GM23338 (cell line): ENCODE measurements around the gene ATP10A. TPM values are rescaled to one million over a fixed set of nuclear protein-coding genes. Genes with fewer than 3 reads are reported as not detected.

Source experiments
- ATAC-seq: fragments of 200-7000 bp; cut with Tn5 transposase; 3 replicates; pipeline ENCODE4 v1.9.1; 2020
- DNase-seq: peaks from one replicate; pipeline ENCODE4 v3.0.0-alpha.2; 2015; ENCODE audit warnings: low spot score
- H2AFZ ChIP-seq: fragments of 200-600 bp; sonication (generic); 2 replicates; pipeline ENCODE4 v1.8.0; 2016; ENCODE audit warnings: antibody characterized with exemption, mild to moderate bottlenecking, moderate library complexity
- H3F3A ChIP-seq: fragments of 200-600 bp; sonication (generic); replicated peaks from 2 replicates; pipeline ENCODE4 v1.8.0; 2017; ENCODE audit warnings: antibody characterized with exemption, mixed run types, low read depth
- H3K27ac ChIP-seq: fragments of 200-600 bp; sonication (generic); 2 replicates; pipeline ENCODE4 v1.6.1; 2016; ENCODE audit warnings: low read depth
- H3K27me3 ChIP-seq: fragments of 200-600 bp; sonication (generic); 2 replicates; pipeline ENCODE4 v1.8.0; 2016; ENCODE audit warnings: mild to moderate bottlenecking, mixed run types, moderate library complexity; ENCODE audit not compliant: insufficient read depth
- H3K36me3 ChIP-seq: fragments of 200-600 bp; sonication (generic); 2 replicates; pipeline ENCODE4 v1.8.0; 2016; ENCODE audit warnings: mild to moderate bottlenecking; ENCODE audit not compliant: insufficient read depth
- H3K4me1 ChIP-seq: fragments of 200-600 bp; sonication (generic); 2 replicates; pipeline ENCODE4 v1.8.0; 2016; ENCODE audit warnings: mild to moderate bottlenecking, moderate library complexity; ENCODE audit not compliant: insufficient read depth
- H3K4me2 ChIP-seq: fragments of 200-600 bp; sonication (generic); 2 replicates; pipeline ENCODE4 v1.7.1; 2017; ENCODE audit warnings: mixed run types
- H3K4me3 ChIP-seq: fragments of 200-600 bp; sonication (generic); 2 replicates; pipeline ENCODE4 v1.6.1; 2016; ENCODE audit warnings: mixed run types
- H3K79me2 ChIP-seq: fragments of 200-600 bp; sonication (generic); replicated peaks from 2 replicates; pipeline ENCODE4 v1.8.0; 2017; ENCODE audit warnings: mild to moderate bottlenecking; ENCODE audit not compliant: insufficient read depth
- H3K9me2 ChIP-seq: fragments of 200-600 bp; sonication (generic); 2 replicates; pipeline ENCODE4 v1.8.0; 2017; ENCODE audit not compliant: insufficient read depth
- H4K20me1 ChIP-seq: fragments of 200-600 bp; sonication (generic); replicated peaks from 2 replicates; pipeline ENCODE4 v1.8.0; 2017; ENCODE audit warnings: mild to moderate bottlenecking; ENCODE audit not compliant: insufficient read depth
- H3K27ac Mint-ChIP-seq: 2 replicates; pipeline ENCODE4 v1.8.0; 2020; ENCODE audit warnings: inconsistent platforms, mild to moderate bottlenecking, moderate library complexity, mixed read lengths
- H3K27me3 Mint-ChIP-seq: 3 replicates; pipeline ENCODE4 v1.8.0; 2022; ENCODE audit warnings: low read depth, mild to moderate bottlenecking, moderate library complexity, mixed read lengths, inconsistent platforms; ENCODE audit not compliant: insufficient read depth, poor library complexity
- H3K36me3 Mint-ChIP-seq: 3 replicates; pipeline ENCODE4 v1.8.0; 2021; ENCODE audit warnings: low read depth, mild to moderate bottlenecking, inconsistent platforms, moderate library complexity, mixed read lengths
- H3K4me1 Mint-ChIP-seq: 3 replicates; pipeline ENCODE4 v1.8.0; 2020; ENCODE audit warnings: mild to moderate bottlenecking, inconsistent platforms, mixed read lengths
- H3K4me3 Mint-ChIP-seq: 3 replicates; pipeline ENCODE4 v1.8.0; 2021; ENCODE audit warnings: moderate library complexity, mild to moderate bottlenecking, inconsistent platforms, mixed read lengths
- H3K9me3 Mint-ChIP-seq: 3 replicates; pipeline ENCODE4 v1.8.0; 2020; ENCODE audit warnings: moderate library complexity, mild to moderate bottlenecking, inconsistent platforms, mixed read lengths
- CREB1 ChIP-seq: fragments of 250-450 bp; sonication (Bioruptor Pico); IDR thresholded peaks from 2 replicates; pipeline ENCODE4 v1.5.0; 2020; ENCODE audit warnings: low read depth, mild to moderate bottlenecking, moderate library complexity
- CTCF ChIP-seq, 2 experiments: fragments of 200-600 bp in 1 of 2; sonication (generic) in 1 of 2; conservative IDR thresholded peaks; 2 replicates each; pipeline versions ENCODE4 v1.5.1 to v1.6.1; 2016 to 2017; ENCODE audit warnings: antibody characterized with exemption in 2 of 2, low read depth in 2 of 2, mild to moderate bottlenecking in 2 of 2, moderate library complexity in 1 of 2
- ETS1 ChIP-seq: IDR thresholded peaks from 2 replicates; pipeline ENCODE4 v1.6.1; 2016; ENCODE audit warnings: antibody characterized with exemption
- EZH2 ChIP-seq: fragments of 200-600 bp; sonication (generic); IDR thresholded peaks from one replicate; pipeline ENCODE4 v1.8.0; 2017; ENCODE audit warnings: antibody characterized with exemption, mild to moderate bottlenecking, low read depth; ENCODE audit not compliant: unreplicated experiment
- EZH2phosphoT487 ChIP-seq: fragments of 200-600 bp; sonication (generic); IDR thresholded peaks from one replicate; pipeline ENCODE4 v1.8.1; 2018; ENCODE audit warnings: antibody characterized with exemption; ENCODE audit not compliant: unreplicated experiment
- JUNB ChIP-seq: IDR thresholded peaks from one replicate; pipeline ENCODE4 v1.6.1; 2016; ENCODE audit warnings: antibody characterized with exemption; ENCODE audit not compliant: unreplicated experiment
- NANOG ChIP-seq: IDR thresholded peaks from 2 replicates; pipeline ENCODE4 v1.6.1; 2016; ENCODE audit warnings: antibody characterized with exemption, borderline replicate concordance
- POLR2AphosphoS5 ChIP-seq: IDR thresholded peaks from 2 replicates; pipeline ENCODE4 v1.6.1; 2016; ENCODE audit warnings: antibody characterized with exemption, low read depth
- REST ChIP-seq: IDR thresholded peaks from one replicate; pipeline ENCODE4 v1.6.1; 2018; ENCODE audit warnings: antibody characterized with exemption; ENCODE audit not compliant: unreplicated experiment
- STAT1 ChIP-seq: IDR thresholded peaks from one replicate; pipeline ENCODE4 v1.6.1; 2016; ENCODE audit warnings: antibody characterized with exemption; ENCODE audit not compliant: unreplicated experiment
- ZNF114 ChIP-seq: fragments of 250-450 bp; sonication (Bioruptor Pico); IDR thresholded peaks from 2 replicates; pipeline ENCODE4 v1.5.0; 2020; ENCODE audit warnings: mild to moderate bottlenecking, moderate library complexity
- ZNF331 ChIP-seq: fragments of 250-450 bp; sonication (Bioruptor Pico); IDR thresholded peaks from 2 replicates; pipeline ENCODE4 v1.5.0; 2020; ENCODE audit warnings: low read depth, mild to moderate bottlenecking, moderate library complexity
- ZNF462 ChIP-seq: fragments of 250-450 bp; sonication (Bioruptor Pico); IDR thresholded peaks from 2 replicates; pipeline ENCODE4 v1.5.0; 2020; ENCODE audit warnings: mild to moderate bottlenecking, moderate library complexity
- polyA plus RNA-seq: library from polyadenylated mRNA; unstranded; fragments of >200 nt; fragmentation: Nextera tagmentation; extraction: Ambion mirVana; gene quantifications from 2 replicates; pipeline ENCODE4 v1.2.1, GENCODE V29; 2016
- total RNA-seq: library from RNA; depleted of rRNA; stranded (reverse); fragments of >200 nt; shearing (Covaris generic); gene quantifications from 2 replicates; pipeline ENCODE4 v1.2.3, GENCODE V29; 2014

The ATP10A gene
- total and polyA plus RNA-seq, 2 experiments from 2014 or later = 0.36 to 5.6 TPM

- TF ChIP-seq CTCF (conservative IDR thresholded peaks at IDR 0.05; ENCODE audit: low read depth in 2 of 2) (no peak), POLR2AphosphoS5 (no peak), EZH2phosphoT487 (no peak), JUNB (no peak), ZNF331 (CRISPR knock-in tag) (no peak), REST (no peak), CREB1 (no peak), NANOG (no peak), STAT1 (no peak), ZNF114 (no peak), ZNF462 (no peak), EZH2 (no peak), ETS1 (no peak)
- Mint-ChIP-seq H3K27ac (no peak overlapping the region), H3K9me3 (no peaks in the 10 kb centered on the region; the same call in 2 of the 3 replicates), H3K36me3 (peaks cover 3% of the 10 kb centered on the region; the same call in 1 of the 3 replicates), H3K4me1 (no peaks in the 10 kb centered on the region; the same call in 2 of the 3 replicates), H3K27me3 (peaks cover 6% of the 10 kb centered on the region), H3K4me3 (no peak overlapping the region; the same call in 2 of the 3 replicates)
- H3K9me2 ChIP-seq = no peaks in the 10 kb centered on the region
- no peak overlapping the region for H2AFZ ChIP-seq
- H3K79me2 ChIP-seq = no peaks in the 10 kb centered on the region
- ATAC-seq (no peak), DNase-seq (no peak)
- H3F3A ChIP-seq = no peaks in the 10 kb centered on the region
- no peak overlapping the region for H3K27ac ChIP-seq
- no peak overlapping the region for H3K4me3 ChIP-seq
- no peaks in the 10 kb centered on the region for H4K20me1 ChIP-seq
- no peaks in the 10 kb centered on the region for H3K27me3 ChIP-seq
- no peaks in the 10 kb centered on the region for H3K4me1 ChIP-seq
- no peaks in the 10 kb centered on the region for H3K36me3 ChIP-seq
- no peak overlapping the region for H3K4me2 ChIP-seq
These were observed 134.3 kb downstream of the ATP10A start for GRCh38 chr15:25728816-25729215.
